HL-60 (cell line): Measurements from ENCODE around the gene CPSF4.

Experiments used
- POLR2AphosphoS5 ChIP-seq: IDR thresholded peaks from 2 replicates; pipeline ENCODE4 v1.6.1; 2012; ENCODE audit warnings: low read depth
- TF ChIP-seq, protein P1 (sequence below): IDR thresholded peaks from one replicate; pipeline ENCODE4 v1.5.1; 2011; ENCODE audit warnings: low read length, control low read depth, inconsistent platforms; ENCODE audit not compliant: insufficient read depth
- TF ChIP-seq, protein P2 (sequence below): IDR thresholded peaks from 2 replicates; pipeline ENCODE4 v1.6.1; 2012; ENCODE audit warnings: low read depth; ENCODE audit not compliant: insufficient replicate concordance

DNA sequence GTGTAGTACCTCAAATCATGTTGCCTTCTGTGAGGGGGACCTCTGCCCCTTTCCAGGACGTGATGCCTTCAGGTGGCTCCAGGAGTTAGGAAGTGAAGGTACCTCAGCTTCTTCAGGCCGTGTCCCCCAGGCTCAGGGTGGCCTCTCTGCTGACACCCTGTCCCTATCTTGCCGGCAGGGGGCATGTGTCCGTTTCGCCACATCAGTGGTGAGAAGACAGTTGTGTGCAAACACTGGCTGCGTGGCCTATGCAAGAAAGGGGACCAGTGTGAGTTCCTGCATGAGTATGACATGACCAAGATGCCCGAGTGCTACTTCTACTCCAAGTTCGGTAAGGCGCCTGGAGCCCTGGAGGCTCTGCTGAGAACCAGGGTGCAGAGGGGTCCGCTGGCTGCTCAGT is 9.2 kb downstream of the CPSF4 start:
- TF ChIP-seq, protein P1, sequence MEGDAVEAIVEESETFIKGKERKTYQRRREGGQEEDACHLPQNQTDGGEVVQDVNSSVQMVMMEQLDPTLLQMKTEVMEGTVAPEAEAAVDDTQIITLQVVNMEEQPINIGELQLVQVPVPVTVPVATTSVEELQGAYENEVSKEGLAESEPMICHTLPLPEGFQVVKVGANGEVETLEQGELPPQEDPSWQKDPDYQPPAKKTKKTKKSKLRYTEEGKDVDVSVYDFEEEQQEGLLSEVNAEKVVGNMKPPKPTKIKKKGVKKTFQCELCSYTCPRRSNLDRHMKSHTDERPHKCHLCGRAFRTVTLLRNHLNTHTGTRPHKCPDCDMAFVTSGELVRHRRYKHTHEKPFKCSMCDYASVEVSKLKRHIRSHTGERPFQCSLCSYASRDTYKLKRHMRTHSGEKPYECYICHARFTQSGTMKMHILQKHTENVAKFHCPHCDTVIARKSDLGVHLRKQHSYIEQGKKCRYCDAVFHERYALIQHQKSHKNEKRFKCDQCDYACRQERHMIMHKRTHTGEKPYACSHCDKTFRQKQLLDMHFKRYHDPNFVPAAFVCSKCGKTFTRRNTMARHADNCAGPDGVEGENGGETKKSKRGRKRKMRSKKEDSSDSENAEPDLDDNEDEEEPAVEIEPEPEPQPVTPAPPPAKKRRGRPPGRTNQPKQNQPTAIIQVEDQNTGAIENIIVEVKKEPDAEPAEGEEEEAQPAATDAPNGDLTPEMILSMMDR = peak; percentile 83
- TF ChIP-seq POLR2AphosphoS5 = no peak
- TF ChIP-seq, protein P2, sequence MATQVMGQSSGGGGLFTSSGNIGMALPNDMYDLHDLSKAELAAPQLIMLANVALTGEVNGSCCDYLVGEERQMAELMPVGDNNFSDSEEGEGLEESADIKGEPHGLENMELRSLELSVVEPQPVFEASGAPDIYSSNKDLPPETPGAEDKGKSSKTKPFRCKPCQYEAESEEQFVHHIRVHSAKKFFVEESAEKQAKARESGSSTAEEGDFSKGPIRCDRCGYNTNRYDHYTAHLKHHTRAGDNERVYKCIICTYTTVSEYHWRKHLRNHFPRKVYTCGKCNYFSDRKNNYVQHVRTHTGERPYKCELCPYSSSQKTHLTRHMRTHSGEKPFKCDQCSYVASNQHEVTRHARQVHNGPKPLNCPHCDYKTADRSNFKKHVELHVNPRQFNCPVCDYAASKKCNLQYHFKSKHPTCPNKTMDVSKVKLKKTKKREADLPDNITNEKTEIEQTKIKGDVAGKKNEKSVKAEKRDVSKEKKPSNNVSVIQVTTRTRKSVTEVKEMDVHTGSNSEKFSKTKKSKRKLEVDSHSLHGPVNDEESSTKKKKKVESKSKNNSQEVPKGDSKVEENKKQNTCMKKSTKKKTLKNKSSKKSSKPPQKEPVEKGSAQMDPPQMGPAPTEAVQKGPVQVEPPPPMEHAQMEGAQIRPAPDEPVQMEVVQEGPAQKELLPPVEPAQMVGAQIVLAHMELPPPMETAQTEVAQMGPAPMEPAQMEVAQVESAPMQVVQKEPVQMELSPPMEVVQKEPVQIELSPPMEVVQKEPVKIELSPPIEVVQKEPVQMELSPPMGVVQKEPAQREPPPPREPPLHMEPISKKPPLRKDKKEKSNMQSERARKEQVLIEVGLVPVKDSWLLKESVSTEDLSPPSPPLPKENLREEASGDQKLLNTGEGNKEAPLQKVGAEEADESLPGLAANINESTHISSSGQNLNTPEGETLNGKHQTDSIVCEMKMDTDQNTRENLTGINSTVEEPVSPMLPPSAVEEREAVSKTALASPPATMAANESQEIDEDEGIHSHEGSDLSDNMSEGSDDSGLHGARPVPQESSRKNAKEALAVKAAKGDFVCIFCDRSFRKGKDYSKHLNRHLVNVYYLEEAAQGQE = no peak
